ENCODE data around the gene TUBA4A.

The TUBA4A gene

GRCh38 chr2:219279916-219280516, 26.3 kb upstream of the TUBA4A start:
- FAIRE-seq, result no peak
- peak; percentile 68 for DNase-seq (ENCODE audit: insufficient read length, low spot score)
- TF ChIP-seq TAF1 (IDR thresholded peaks at IDR 0.05; ENCODE audit: low read depth, low read length) (no peak), POLR2AphosphoS5 (IDR thresholded peaks at IDR 0.05; ENCODE audit: low read depth, low read length) (no peak), PAX5 (IDR thresholded peaks at IDR 0.05; ENCODE audit: insufficient read depth, low read length, severe bottlenecking) (no peak), SPI1 (IDR thresholded peaks at IDR 0.05; ENCODE audit: low read depth, low read length) (no peak), POU2F2 (IDR thresholded peaks at IDR 0.05; ENCODE audit: low read depth, low read length) (no peak), POLR2A (IDR thresholded peaks at IDR 0.05; ENCODE audit: low read depth, low read length) (no peak; the same call in 1 of the 2 replicates)

GRCh38 chr2:219279151-219279915, 25.6 kb upstream of the TUBA4A start, which contains the start of gene DNAJB2:
Gene DNAJB2, plus strand, starts transcription at chr2:219279366. Its CDS starts 468 bp downstream, at chr2:219279834.
- no peak for TF ChIP-seq SPI1 (IDR thresholded peaks at IDR 0.05; ENCODE audit: low read depth, low read length)
- peak; percentile 52 for TF ChIP-seq TAF1 (IDR thresholded peaks at IDR 0.05; ENCODE audit: low read depth, low read length)
- TF ChIP-seq POLR2AphosphoS5 (IDR thresholded peaks at IDR 0.05; ENCODE audit: low read depth, low read length), result peak; percentile 62
- peak; percentile 54 for TF ChIP-seq POLR2A (IDR thresholded peaks at IDR 0.05; ENCODE audit: low read depth, low read length)
- peak; percentile 86 for TF ChIP-seq PAX5 (IDR thresholded peaks at IDR 0.05; ENCODE audit: insufficient read depth, low read length, severe bottlenecking)
- no peak for TF ChIP-seq POU2F2 (IDR thresholded peaks at IDR 0.05; ENCODE audit: low read depth, low read length)
- peak; percentile 95 for FAIRE-seq
- peak; percentile 100 for DNase-seq (ENCODE audit: insufficient read length, low spot score)

- DNase-seq (ENCODE audit: insufficient read length, low spot score), result no peak
- TF ChIP-seq POU2F2 (IDR thresholded peaks at IDR 0.05; ENCODE audit: low read depth, low read length) (0 out of 2 replicates have a peak, but pooled peaks have one; percentile 45), POLR2AphosphoS5 (IDR thresholded peaks at IDR 0.05; ENCODE audit: low read depth, low read length) (0 out of 2 replicates have a peak, but pooled peaks have one; percentile 1), POLR2A (IDR thresholded peaks at IDR 0.05; ENCODE audit: low read depth, low read length) (no peak)
- FAIRE-seq, result no peak
Measured at GRCh38 chr2:219278655-219279150, 25.0 kb upstream of the TUBA4A start.

- DNase-seq (ENCODE audit: insufficient read length, low spot score), result no peak
- TF ChIP-seq POLR2AphosphoS5 (IDR thresholded peaks at IDR 0.05; ENCODE audit: low read depth, low read length) (no peak), SPI1 (IDR thresholded peaks at IDR 0.05; ENCODE audit: low read depth, low read length) (peak; percentile 40; the same call in 1 of the 2 replicates)
- FAIRE-seq, result no peak
Measured at GRCh38 chr2:219277703-219278654, 24.3 kb upstream of the TUBA4A start.

- DNase-seq (ENCODE audit: insufficient read length, low spot score) (no peak), FAIRE-seq (no peak)
- TF ChIP-seq TAF1 (IDR thresholded peaks at IDR 0.05; ENCODE audit: low read depth, low read length) (no peak), POU2F2 (IDR thresholded peaks at IDR 0.05; ENCODE audit: low read depth, low read length) (no peak), POLR2A (IDR thresholded peaks at IDR 0.05; ENCODE audit: low read depth, low read length) (no peak), POLR2AphosphoS5 (IDR thresholded peaks at IDR 0.05; ENCODE audit: low read depth, low read length) (no peak), SPI1 (IDR thresholded peaks at IDR 0.05; ENCODE audit: low read depth, low read length) (no peak), PAX5 (IDR thresholded peaks at IDR 0.05; ENCODE audit: insufficient read depth, low read length, severe bottlenecking) (no peak)
Measured at GRCh38 chr2:219274361-219274921, 20.7 kb upstream of the TUBA4A start.

- no peak for DNase-seq (ENCODE audit: insufficient read length, low spot score)
- no peak for TF ChIP-seq POLR2AphosphoS5 (IDR thresholded peaks at IDR 0.05; ENCODE audit: low read depth, low read length)
- TF ChIP-seq TAF1 (IDR thresholded peaks at IDR 0.05; ENCODE audit: low read depth, low read length), result no peak
- TF ChIP-seq SPI1 (IDR thresholded peaks at IDR 0.05; ENCODE audit: low read depth, low read length), result no peak
- TF ChIP-seq POLR2A (IDR thresholded peaks at IDR 0.05; ENCODE audit: low read depth, low read length), result no peak
- TF ChIP-seq PAX5 (IDR thresholded peaks at IDR 0.05; ENCODE audit: insufficient read depth, low read length, severe bottlenecking), result no peak
- TF ChIP-seq POU2F2 (IDR thresholded peaks at IDR 0.05; ENCODE audit: low read depth, low read length), result no peak
- FAIRE-seq, result no peak
Measured at GRCh38 chr2:219273937-219274336, 20.2 kb upstream of the TUBA4A start.

- FAIRE-seq (no peak), DNase-seq (ENCODE audit: insufficient read length, low spot score) (no peak)
- TF ChIP-seq POLR2A (IDR thresholded peaks at IDR 0.05; ENCODE audit: low read depth, low read length), result no peak
- no peak for TF ChIP-seq POLR2AphosphoS5 (IDR thresholded peaks at IDR 0.05; ENCODE audit: low read depth, low read length)
- TF ChIP-seq SPI1 (IDR thresholded peaks at IDR 0.05; ENCODE audit: low read depth, low read length), result no peak
- TF ChIP-seq TAF1 (IDR thresholded peaks at IDR 0.05; ENCODE audit: low read depth, low read length), result no peak
- TF ChIP-seq POU2F2 (IDR thresholded peaks at IDR 0.05; ENCODE audit: low read depth, low read length), result no peak
- no peak for TF ChIP-seq PAX5 (IDR thresholded peaks at IDR 0.05; ENCODE audit: insufficient read depth, low read length, severe bottlenecking)
Measured at GRCh38 chr2:219272995-219273394, 19.3 kb upstream of the TUBA4A start.

GRCh38 chr2:219272356-219272755, 18.6 kb upstream of the TUBA4A start:
- TF ChIP-seq POU2F2 (IDR thresholded peaks at IDR 0.05; ENCODE audit: low read depth, low read length) (no peak), TAF1 (IDR thresholded peaks at IDR 0.05; ENCODE audit: low read depth, low read length) (no peak), SPI1 (IDR thresholded peaks at IDR 0.05; ENCODE audit: low read depth, low read length) (no peak), POLR2AphosphoS5 (IDR thresholded peaks at IDR 0.05; ENCODE audit: low read depth, low read length) (no peak), PAX5 (IDR thresholded peaks at IDR 0.05; ENCODE audit: insufficient read depth, low read length, severe bottlenecking) (no peak), POLR2A (IDR thresholded peaks at IDR 0.05; ENCODE audit: low read depth, low read length) (no peak)
- DNase-seq (ENCODE audit: insufficient read length, low spot score) (no peak), FAIRE-seq (no peak)

Measured in GM12891 (cell line).